BLaER1 (cell line): ENCODE results near the gene KRTAP12-4.

Experiments used
- H3K27ac ChIP-seq: shearing (Covaris generic); formaldehyde crosslinking; 2 replicates; pipeline ENCODE4 v1.8.1; 2022
- H3K27me3 ChIP-seq: shearing (Covaris generic); formaldehyde crosslinking; 2 replicates; pipeline ENCODE4 v1.8.1; 2022
- H3K36me3 ChIP-seq: shearing (Covaris generic); formaldehyde crosslinking; 2 replicates; pipeline ENCODE4 v1.8.1; 2022
- H3K4me1 ChIP-seq: shearing (Covaris generic); formaldehyde crosslinking; 2 replicates; pipeline ENCODE4 v1.8.1; 2022
- H3K4me2 ChIP-seq: shearing (Covaris generic); formaldehyde crosslinking; 2 replicates; pipeline ENCODE4 v1.8.1; 2022
- H3K4me3 ChIP-seq: shearing (Covaris generic); formaldehyde crosslinking; 2 replicates; pipeline ENCODE4 v1.8.1; 2022
- H3K9ac ChIP-seq: shearing (Covaris generic); formaldehyde crosslinking; 2 replicates; pipeline ENCODE4 v1.8.1; 2022
- H3K9me3 ChIP-seq: shearing (Covaris generic); formaldehyde crosslinking; 2 replicates; pipeline ENCODE4 v1.8.1; 2022
- H4K20me1 ChIP-seq: shearing (Covaris generic); formaldehyde crosslinking; 2 replicates; pipeline ENCODE4 v1.8.1; 2022
- Cebpa-rat ChIP-seq: shearing (Covaris generic); IDR thresholded peaks from 2 replicates; pipeline ENCODE4 v1.8.1; 2022

Gene KRTAP12-4

DNA sequence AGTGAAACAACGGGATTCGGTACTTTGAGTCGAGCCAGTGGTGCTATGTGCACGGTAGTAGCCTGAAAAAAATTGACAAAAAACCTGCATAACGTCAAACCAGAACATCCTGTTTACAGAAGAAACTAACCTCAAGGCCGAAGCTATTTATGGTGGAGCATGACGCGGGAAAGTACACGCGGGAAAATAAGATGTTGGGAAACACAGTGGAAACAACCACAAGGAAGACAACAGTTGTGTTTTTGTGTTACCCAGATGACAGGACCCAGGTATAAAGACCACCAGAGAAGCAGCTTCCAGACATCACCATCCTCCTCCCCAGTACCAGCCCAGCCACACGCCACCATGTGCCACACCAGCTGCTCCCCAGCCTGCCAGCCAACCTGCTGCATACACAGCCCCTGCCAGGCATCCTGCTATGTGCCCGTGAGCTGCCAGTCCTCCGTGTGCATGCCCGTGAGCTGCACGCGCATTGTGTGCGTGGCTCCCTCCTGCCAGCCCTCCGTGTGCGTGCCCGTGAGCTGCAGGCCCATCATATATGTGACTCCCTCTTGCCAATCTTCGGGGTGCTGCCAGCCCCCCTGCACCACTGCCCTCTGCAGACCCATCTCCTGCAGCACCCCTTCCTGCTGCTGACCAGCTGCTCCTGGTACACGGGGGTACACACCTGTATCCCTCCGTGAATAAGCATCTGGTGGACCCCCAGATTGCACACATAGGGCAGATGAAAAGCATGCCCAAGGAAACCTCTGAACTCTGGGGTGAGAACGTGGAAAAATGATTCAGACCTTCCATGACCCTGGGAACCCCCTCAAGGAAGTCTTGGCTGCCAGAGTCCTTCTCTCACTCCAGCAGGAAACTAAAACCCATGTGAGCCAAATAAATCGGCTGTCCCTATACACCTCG is 3.4 kb upstream of the KRTAP12-4 start, which contains the start of gene KRTAP12-3:
Gene KRTAP12-3, plus strand, starts transcription at position 298 of the 906 bp plus-strand sequence. Its CDS starts 48 bp downstream, at position 346.
- Histone ChIP-seq H3K27ac (peak within 1 kb of the TSS; percentile 21), H3K4me3 (peak within 1 kb of the TSS; percentile 31), H4K20me1 (no peaks in the 10 kb centered on the region), H3K9me3 (peaks cover 49% of the 10 kb centered on the region), H3K9ac (no peak within 1 kb of the TSS), H3K4me2 (peak within 1 kb of the TSS; percentile 74), H3K4me1 (peaks cover 51% of the 10 kb centered on the region), H3K36me3 (no peaks in the 10 kb centered on the region; the same call in 1 of the 2 replicates), H3K27me3 (no peaks in the 10 kb centered on the region)
- no peak for TF ChIP-seq Cebpa-rat

- Histone ChIP-seq H3K36me3 (no peaks in the 10 kb centered on the region; the same call in 1 of the 2 replicates), H3K9ac (no peak overlapping the region), H3K27me3 (no peaks in the 10 kb centered on the region), H4K20me1 (no peaks in the 10 kb centered on the region), H3K4me2 (peak overlapping the region; percentile 74), H3K27ac (0 out of 2 replicates have a peak overlapping the region, but pooled peaks have one; percentile 21), H3K4me1 (peaks cover 61% of the 10 kb centered on the region), H3K4me3 (peak overlapping the region; percentile 31), H3K9me3 (peaks cover 59% of the 10 kb centered on the region)
- no peak for TF ChIP-seq Cebpa-rat
Measured at GRCh38 chr21:44656868-44657267, 2.4 kb upstream of the KRTAP12-4 start.

DNA sequence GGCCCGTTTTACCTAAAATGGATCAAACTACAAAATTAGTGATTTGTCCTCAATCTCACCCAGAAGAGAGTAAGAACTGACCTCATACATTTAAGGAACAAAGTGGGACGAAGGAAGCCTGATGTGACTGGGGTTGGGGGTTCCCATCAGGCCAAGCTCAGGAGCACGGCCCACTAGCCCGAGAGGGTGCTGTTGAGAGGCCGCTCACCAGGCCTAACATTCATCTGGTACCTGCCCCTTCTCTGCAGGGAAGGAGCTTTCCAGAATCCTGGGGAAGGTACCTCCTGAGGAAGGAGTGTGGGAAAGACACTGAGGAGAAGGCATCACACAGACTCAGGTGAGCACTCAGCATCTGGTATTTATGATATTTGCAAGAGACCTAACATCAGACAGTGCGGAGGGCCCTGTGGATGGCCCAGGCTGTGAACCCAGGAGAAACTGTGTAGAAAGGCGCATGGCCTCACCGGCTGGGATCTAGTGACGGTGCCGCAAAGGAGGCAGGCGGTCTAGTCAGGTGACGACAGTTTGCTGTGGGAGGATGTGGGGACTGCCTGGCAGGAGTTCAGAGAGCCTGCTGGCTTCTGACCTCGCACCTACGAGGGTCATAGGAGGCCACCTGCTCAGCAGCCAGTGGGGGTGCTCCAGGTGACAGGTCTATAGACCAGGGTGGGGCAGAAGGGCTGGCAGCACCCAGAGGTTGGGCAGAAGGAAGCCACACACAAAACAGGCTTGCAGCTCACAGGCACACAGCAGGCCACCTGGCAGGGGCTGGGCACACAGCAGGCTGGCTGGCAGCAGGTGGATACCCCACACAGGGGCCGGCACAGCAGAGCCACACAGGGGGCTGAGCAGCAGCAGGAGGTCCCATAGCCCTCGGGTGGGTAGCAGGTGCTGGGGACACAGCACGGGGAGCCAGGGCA is 543 bp downstream of the KRTAP12-4 start:
- H3K9ac ChIP-seq = no peak overlapping the region; the same call in 1 of the 2 replicates
- H3K4me2 ChIP-seq = peak overlapping the region; percentile 47
- no peak overlapping the region for H3K4me3 ChIP-seq
- no peaks in the 10 kb centered on the region for H4K20me1 ChIP-seq
- H3K27me3 ChIP-seq = no peaks in the 10 kb centered on the region
- H3K9me3 ChIP-seq = peaks cover 77% of the 10 kb centered on the region
- H3K4me1 ChIP-seq = peaks cover 74% of the 10 kb centered on the region
- H3K27ac ChIP-seq = peak overlapping the region; percentile 65
- no peak for TF ChIP-seq Cebpa-rat
- no peaks in the 10 kb centered on the region; the same call in 1 of the 2 replicates for H3K36me3 ChIP-seq

DNA sequence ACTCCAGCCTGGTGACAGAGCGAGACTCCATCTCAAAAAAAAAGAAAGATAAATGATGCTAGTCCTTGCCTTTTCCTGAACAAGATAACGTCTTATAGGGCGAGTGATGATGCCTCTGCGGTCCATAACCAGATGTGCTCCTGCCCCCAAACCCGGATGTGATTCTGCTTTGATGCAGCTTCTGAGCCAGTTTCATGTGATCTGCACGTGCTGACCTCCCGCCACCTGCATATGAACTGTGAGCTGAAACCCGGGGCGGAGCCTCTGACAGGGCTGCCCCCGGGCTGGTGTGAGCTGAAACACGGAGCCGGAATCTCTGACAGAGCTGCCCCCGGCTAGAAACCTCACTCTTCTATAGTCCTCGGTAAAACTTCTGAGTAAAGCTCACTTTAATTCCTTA is 1.3 kb downstream of the KRTAP12-4 start:
- Histone ChIP-seq H3K4me1 (peaks cover 72% of the 10 kb centered on the region), H3K27me3 (no peaks in the 10 kb centered on the region), H3K4me2 (peak overlapping the region; percentile 47), H4K20me1 (no peaks in the 10 kb centered on the region), H3K9ac (no peak overlapping the region), H3K27ac (peak overlapping the region; percentile 65), H3K9me3 (peaks cover 75% of the 10 kb centered on the region), H3K4me3 (no peak overlapping the region), H3K36me3 (no peaks in the 10 kb centered on the region; the same call in 1 of the 2 replicates)
- no peak for TF ChIP-seq Cebpa-rat

- Histone ChIP-seq H3K4me3 (no peak overlapping the region), H3K36me3 (no peaks in the 10 kb centered on the region; the same call in 1 of the 2 replicates), H3K4me1 (peaks cover 66% of the 10 kb centered on the region), H3K27me3 (no peaks in the 10 kb centered on the region), H3K9ac (no peak overlapping the region), H3K27ac (peak overlapping the region; percentile 58), H3K9me3 (peaks cover 61% of the 10 kb centered on the region), H3K4me2 (peak overlapping the region; percentile 41), H4K20me1 (no peaks in the 10 kb centered on the region)
- no peak for TF ChIP-seq Cebpa-rat
Measured at GRCh38 chr21:44650973-44651675, 3.3 kb downstream of the KRTAP12-4 start.

GRCh38 chr21:44650265-44650972 is 4.0 kb downstream of the KRTAP12-4 start:
- peaks cover 66% of the 10 kb centered on the region for H3K4me1 ChIP-seq
- H3K4me3 ChIP-seq = no peak overlapping the region
- H3K9ac ChIP-seq = no peak overlapping the region
- no peaks in the 10 kb centered on the region for H3K36me3 ChIP-seq
- H3K27me3 ChIP-seq = no peaks in the 10 kb centered on the region
- H3K27ac ChIP-seq = peak overlapping the region; percentile 58
- no peak for TF ChIP-seq Cebpa-rat
- peaks cover 58% of the 10 kb centered on the region for H3K9me3 ChIP-seq
- peak overlapping the region; percentile 41; the same call in 1 of the 2 replicates for H3K4me2 ChIP-seq
- H4K20me1 ChIP-seq = no peaks in the 10 kb centered on the region

DNA sequence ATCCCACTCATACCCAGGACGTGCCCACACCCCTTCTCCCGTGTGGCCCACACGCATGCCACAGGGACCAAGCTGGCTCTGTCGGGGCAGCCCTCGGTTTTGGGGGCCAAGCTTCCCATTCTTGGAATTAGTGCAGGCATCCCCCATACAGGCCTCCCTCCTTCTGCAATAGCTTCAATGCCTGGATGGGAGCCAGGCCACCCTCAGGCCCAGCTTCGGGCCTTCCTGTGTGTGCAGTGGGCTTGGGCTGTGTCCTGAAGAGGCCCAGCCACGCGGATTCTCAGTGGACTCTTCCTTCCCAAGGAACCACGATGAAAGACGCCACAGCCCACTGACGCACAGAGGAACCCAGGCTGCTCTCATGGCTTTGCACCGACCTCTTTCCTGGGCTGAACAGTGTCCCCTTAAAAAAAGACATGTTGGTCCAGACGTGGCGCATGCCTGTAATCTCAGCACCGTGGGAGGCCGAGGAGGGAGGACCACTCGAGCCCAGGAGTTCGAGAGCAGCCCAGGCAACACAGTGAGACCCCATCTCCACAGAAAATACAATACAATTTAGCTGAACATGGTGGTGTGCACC is 4.8 kb downstream of the KRTAP12-4 start:
- Histone ChIP-seq H3K4me1 (peaks cover 62% of the 10 kb centered on the region), H4K20me1 (no peaks in the 10 kb centered on the region), H3K27ac (no peak overlapping the region), H3K9me3 (peaks cover 60% of the 10 kb centered on the region), H3K4me2 (peak overlapping the region; percentile 52), H3K4me3 (no peak overlapping the region), H3K36me3 (no peaks in the 10 kb centered on the region), H3K9ac (no peak overlapping the region), H3K27me3 (no peaks in the 10 kb centered on the region)
- TF ChIP-seq Cebpa-rat = no peak

DNA sequence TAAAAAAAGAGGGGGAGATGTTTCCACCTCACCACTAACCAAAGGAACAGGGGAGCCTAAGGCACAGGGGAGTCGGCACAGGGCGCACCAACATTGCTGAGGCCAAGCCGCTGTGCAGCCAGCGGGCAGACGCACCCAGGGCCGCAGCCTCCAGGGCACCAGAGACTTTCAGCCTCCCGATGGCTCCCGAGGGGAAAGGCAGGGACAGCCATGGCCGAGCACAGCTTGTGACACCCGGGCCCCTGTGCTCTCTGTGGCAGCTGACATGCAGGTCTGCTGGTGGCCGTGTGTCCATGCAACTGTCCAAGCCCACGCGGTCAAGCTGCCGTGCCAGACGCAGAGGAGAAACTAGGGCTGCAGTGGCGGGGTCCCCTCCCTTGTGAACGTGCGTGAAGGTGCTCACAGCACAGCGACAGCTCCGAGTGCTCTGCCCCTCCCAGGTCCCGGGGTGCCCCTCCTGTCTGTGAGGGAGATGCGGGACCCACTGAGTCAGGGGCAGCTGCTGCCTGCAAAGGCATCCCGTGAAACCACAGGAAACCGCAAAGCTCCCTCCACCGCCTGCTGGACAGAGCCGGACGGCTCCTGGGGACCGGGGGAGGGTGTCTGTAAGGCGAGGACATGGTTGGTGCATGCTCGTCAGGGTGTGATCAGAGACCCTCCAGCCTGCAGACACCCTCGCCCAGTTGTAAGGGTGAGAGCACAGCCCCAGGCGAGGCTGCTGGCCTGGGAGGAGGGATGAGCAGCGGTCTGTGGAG is 5.7 kb downstream of the KRTAP12-4 start:
- no peak overlapping the region for H3K9ac ChIP-seq
- H4K20me1 ChIP-seq = no peaks in the 10 kb centered on the region
- no peaks in the 10 kb centered on the region for H3K27me3 ChIP-seq
- no peaks in the 10 kb centered on the region for H3K36me3 ChIP-seq
- peaks cover 60% of the 10 kb centered on the region for H3K9me3 ChIP-seq
- H3K4me2 ChIP-seq = peak overlapping the region; percentile 52
- no peak for TF ChIP-seq Cebpa-rat
- peaks cover 53% of the 10 kb centered on the region for H3K4me1 ChIP-seq
- H3K27ac ChIP-seq = no peak overlapping the region; the same call in 1 of the 2 replicates
- H3K4me3 ChIP-seq = no peak overlapping the region
